K562 (cell line): ENCODE measurements around the gene ALKBH7. TPM values are rescaled to one million over a fixed set of nuclear protein-coding genes. Genes with fewer than 3 reads are reported as not detected.

ENCODE experiments used
- C11orf30 ChIP-seq: fragments of 450-650 bp; IDR thresholded peaks from 2 replicates; pipeline ENCODE4 v1.6.1; 2016; ENCODE audit warnings: low read depth, mild to moderate bottlenecking
- CREB1 ChIP-seq, 2 experiments: sonication (generic) in 1 of 2; formaldehyde crosslinking in 1 of 2; IDR thresholded peaks; 2 replicates each; pipeline versions ENCODE4 v1.6.1 to v1.8.0; 2012 to 2022; ENCODE audit warnings: inconsistent platforms in 1 of 2, mild to moderate bottlenecking in 1 of 2, missing genetic modification reagents in 1 of 2, moderate library complexity in 1 of 2
- KAT7 ChIP-seq: sonication (generic); formaldehyde crosslinking; IDR thresholded peaks from 2 replicates; pipeline ENCODE4 v1.8.0; 2022; ENCODE audit warnings: missing genetic modification reagents, mild to moderate bottlenecking, borderline replicate concordance
- OTX1 ChIP-seq: fragments of 450-650 bp; formaldehyde crosslinking; IDR thresholded peaks from 2 replicates; pipeline ENCODE4 v1.4.0; 2022; ENCODE audit warnings: mild to moderate bottlenecking
- polyA plus RNA-seq, 8 experiments: library from polyadenylated mRNA; depleted of rRNA in 4 of 8; stranded (reverse) in 5 of 8; unstranded in 3 of 8; fragments of >200 nt; fragmentation: Nextera tagmentation in 2 of 8; fragmentation: Illumina TruSeq in 1 of 8; extraction: Ambion mirVana in 2 of 8; extraction: Trizol in 1 of 8; gene quantifications; 2 replicates each; pipeline versions ENCODE4 v1.2.1 to v1.2.3, GENCODE V29; 2011 to 2014; ENCODE audit warnings: inconsistent platforms in 1 of 8, missing spikeins in 1 of 8
- total RNA-seq, 7 experiments: library from RNA; depleted of rRNA in 6 of 7; stranded (reverse); fragments of >200 nt in 6 of 7; fragmentation: Illumina TruSeq in 2 of 7; extraction: Trizol in 2 of 7; gene quantifications; 2 replicates each; pipeline versions ENCODE4 v1.2.1 to v1.2.3, GENCODE V29; 2011 to 2021; ENCODE audit warnings: low replicate concordance in 1 of 7
- TF ChIP-seq, protein P1 (sequence below): fragments of 450-650 bp; IDR thresholded peaks from 2 replicates; pipeline ENCODE4 v1.6.1; 2016; ENCODE audit warnings: mild to moderate bottlenecking, moderate library complexity
- TF ChIP-seq, protein P2 (sequence below): fragments of 450-650 bp; IDR thresholded peaks from 2 replicates; pipeline ENCODE4 v1.7.1; 2018; ENCODE audit warnings: mild to moderate bottlenecking, low read depth; ENCODE audit not compliant: partially characterized antibody

Gene ALKBH7
- total and polyA plus RNA-seq, 9 of the 15 experiments (the other 6 are each of a cell fraction or from before 2014, with no cell fraction given) = 0.69 to 94.8 (median 17.6) TPM

GRCh38 chr19:6393074-6393982, 20.7 kb downstream of the ALKBH7 start, which contains the start of gene GTF2F1 (continued):
- TF ChIP-seq, protein P1, sequence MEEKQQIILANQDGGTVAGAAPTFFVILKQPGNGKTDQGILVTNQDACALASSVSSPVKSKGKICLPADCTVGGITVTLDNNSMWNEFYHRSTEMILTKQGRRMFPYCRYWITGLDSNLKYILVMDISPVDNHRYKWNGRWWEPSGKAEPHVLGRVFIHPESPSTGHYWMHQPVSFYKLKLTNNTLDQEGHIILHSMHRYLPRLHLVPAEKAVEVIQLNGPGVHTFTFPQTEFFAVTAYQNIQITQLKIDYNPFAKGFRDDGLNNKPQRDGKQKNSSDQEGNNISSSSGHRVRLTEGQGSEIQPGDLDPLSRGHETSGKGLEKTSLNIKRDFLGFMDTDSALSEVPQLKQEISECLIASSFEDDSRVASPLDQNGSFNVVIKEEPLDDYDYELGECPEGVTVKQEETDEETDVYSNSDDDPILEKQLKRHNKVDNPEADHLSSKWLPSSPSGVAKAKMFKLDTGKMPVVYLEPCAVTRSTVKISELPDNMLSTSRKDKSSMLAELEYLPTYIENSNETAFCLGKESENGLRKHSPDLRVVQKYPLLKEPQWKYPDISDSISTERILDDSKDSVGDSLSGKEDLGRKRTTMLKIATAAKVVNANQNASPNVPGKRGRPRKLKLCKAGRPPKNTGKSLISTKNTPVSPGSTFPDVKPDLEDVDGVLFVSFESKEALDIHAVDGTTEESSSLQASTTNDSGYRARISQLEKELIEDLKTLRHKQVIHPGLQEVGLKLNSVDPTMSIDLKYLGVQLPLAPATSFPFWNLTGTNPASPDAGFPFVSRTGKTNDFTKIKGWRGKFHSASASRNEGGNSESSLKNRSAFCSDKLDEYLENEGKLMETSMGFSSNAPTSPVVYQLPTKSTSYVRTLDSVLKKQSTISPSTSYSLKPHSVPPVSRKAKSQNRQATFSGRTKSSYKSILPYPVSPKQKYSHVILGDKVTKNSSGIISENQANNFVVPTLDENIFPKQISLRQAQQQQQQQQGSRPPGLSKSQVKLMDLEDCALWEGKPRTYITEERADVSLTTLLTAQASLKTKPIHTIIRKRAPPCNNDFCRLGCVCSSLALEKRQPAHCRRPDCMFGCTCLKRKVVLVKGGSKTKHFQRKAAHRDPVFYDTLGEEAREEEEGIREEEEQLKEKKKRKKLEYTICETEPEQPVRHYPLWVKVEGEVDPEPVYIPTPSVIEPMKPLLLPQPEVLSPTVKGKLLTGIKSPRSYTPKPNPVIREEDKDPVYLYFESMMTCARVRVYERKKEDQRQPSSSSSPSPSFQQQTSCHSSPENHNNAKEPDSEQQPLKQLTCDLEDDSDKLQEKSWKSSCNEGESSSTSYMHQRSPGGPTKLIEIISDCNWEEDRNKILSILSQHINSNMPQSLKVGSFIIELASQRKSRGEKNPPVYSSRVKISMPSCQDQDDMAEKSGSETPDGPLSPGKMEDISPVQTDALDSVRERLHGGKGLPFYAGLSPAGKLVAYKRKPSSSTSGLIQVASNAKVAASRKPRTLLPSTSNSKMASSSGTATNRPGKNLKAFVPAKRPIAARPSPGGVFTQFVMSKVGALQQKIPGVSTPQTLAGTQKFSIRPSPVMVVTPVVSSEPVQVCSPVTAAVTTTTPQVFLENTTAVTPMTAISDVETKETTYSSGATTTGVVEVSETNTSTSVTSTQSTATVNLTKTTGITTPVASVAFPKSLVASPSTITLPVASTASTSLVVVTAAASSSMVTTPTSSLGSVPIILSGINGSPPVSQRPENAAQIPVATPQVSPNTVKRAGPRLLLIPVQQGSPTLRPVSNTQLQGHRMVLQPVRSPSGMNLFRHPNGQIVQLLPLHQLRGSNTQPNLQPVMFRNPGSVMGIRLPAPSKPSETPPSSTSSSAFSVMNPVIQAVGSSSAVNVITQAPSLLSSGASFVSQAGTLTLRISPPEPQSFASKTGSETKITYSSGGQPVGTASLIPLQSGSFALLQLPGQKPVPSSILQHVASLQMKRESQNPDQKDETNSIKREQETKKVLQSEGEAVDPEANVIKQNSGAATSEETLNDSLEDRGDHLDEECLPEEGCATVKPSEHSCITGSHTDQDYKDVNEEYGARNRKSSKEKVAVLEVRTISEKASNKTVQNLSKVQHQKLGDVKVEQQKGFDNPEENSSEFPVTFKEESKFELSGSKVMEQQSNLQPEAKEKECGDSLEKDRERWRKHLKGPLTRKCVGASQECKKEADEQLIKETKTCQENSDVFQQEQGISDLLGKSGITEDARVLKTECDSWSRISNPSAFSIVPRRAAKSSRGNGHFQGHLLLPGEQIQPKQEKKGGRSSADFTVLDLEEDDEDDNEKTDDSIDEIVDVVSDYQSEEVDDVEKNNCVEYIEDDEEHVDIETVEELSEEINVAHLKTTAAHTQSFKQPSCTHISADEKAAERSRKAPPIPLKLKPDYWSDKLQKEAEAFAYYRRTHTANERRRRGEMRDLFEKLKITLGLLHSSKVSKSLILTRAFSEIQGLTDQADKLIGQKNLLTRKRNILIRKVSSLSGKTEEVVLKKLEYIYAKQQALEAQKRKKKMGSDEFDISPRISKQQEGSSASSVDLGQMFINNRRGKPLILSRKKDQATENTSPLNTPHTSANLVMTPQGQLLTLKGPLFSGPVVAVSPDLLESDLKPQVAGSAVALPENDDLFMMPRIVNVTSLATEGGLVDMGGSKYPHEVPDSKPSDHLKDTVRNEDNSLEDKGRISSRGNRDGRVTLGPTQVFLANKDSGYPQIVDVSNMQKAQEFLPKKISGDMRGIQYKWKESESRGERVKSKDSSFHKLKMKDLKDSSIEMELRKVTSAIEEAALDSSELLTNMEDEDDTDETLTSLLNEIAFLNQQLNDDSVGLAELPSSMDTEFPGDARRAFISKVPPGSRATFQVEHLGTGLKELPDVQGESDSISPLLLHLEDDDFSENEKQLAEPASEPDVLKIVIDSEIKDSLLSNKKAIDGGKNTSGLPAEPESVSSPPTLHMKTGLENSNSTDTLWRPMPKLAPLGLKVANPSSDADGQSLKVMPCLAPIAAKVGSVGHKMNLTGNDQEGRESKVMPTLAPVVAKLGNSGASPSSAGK = no peak; the same call in none of the 2 replicates
- TF ChIP-seq CREB1 (IDR thresholded peaks at IDR 0.05) (peak; percentile 81), CREB1 (CRISPR knock-in tag; IDR thresholded peaks at IDR 0.05) (peak; percentile 90), KAT7 (peak; percentile 79; the same call in 1 of the 2 replicates), C11orf30 (peak; percentile 86), OTX1 (CRISPR knock-in tag) (no peak)
- TF ChIP-seq, protein P2, sequence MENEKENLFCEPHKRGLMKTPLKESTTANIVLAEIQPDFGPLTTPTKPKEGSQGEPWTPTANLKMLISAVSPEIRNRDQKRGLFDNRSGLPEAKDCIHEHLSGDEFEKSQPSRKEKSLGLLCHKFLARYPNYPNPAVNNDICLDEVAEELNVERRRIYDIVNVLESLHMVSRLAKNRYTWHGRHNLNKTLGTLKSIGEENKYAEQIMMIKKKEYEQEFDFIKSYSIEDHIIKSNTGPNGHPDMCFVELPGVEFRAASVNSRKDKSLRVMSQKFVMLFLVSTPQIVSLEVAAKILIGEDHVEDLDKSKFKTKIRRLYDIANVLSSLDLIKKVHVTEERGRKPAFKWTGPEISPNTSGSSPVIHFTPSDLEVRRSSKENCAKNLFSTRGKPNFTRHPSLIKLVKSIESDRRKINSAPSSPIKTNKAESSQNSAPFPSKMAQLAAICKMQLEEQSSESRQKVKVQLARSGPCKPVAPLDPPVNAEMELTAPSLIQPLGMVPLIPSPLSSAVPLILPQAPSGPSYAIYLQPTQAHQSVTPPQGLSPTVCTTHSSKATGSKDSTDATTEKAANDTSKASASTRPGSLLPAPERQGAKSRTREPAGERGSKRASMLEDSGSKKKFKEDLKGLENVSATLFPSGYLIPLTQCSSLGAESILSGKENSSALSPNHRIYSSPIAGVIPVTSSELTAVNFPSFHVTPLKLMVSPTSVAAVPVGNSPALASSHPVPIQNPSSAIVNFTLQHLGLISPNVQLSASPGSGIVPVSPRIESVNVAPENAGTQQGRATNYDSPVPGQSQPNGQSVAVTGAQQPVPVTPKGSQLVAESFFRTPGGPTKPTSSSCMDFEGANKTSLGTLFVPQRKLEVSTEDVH = peak; percentile 54
